GM12878 (cell line): ENCODE data around the gene KLHL22. TPM values are rescaled to one million over a fixed set of nuclear protein-coding genes. Genes with fewer than 3 reads are reported as not detected.

Experiments used
- BCLAF1 ChIP-seq: fragments of 450-650 bp; IDR thresholded peaks from 2 replicates; pipeline ENCODE4 v1.6.1; 2017; ENCODE audit warnings: antibody characterized with exemption, mild to moderate bottlenecking, moderate library complexity
- CHD1 ChIP-seq: IDR thresholded peaks from 2 replicates; pipeline ENCODE4 v1.6.1; 2012; ENCODE audit warnings: low read depth, low read length, improper control_type of control experiment
- CREM ChIP-seq: IDR thresholded peaks from 2 replicates; pipeline ENCODE4 v1.6.1; 2014; ENCODE audit warnings: antibody characterized with exemption, low read depth
- DPF2 ChIP-seq: fragments of 450-650 bp; IDR thresholded peaks from 2 replicates; pipeline ENCODE4 v1.6.1; 2017; ENCODE audit warnings: mild to moderate bottlenecking
- EGR1 ChIP-seq, 2 experiments: IDR thresholded peaks; 1 replicate in 1 of 2; 2 replicates in 1 of 2; pipeline ENCODE4 v1.6.1; 2011 to 2012; ENCODE audit warnings: low read depth in 2 of 2, low read length in 2 of 2, borderline replicate concordance in 1 of 2, mild to moderate bottlenecking in 1 of 2, moderate library complexity in 1 of 2
- EP300 ChIP-seq, 2 experiments: fragments of 150-350 bp in 1 of 2; IDR thresholded peaks; 2 replicates each; pipeline ENCODE4 v1.6.1; 2011 to 2012; ENCODE audit warnings: low read depth in 2 of 2, low read length in 2 of 2, borderline replicate concordance in 1 of 2, improper control_type of control experiment in 1 of 2, inconsistent platforms in 1 of 2; ENCODE audit not compliant: control insufficient read depth in 1 of 2
- ETV6 ChIP-seq, 2 experiments: fragments of 450-650 bp in 1 of 2; IDR thresholded peaks in 1 of 2; conservative IDR thresholded peaks in 1 of 2; 2 replicates each; pipeline ENCODE4 v1.6.1; 2014; ENCODE audit warnings: antibody characterized with exemption in 1 of 2, borderline replicate concordance in 1 of 2, low read depth in 1 of 2, mild to moderate bottlenecking in 1 of 2, moderate library complexity in 1 of 2
- JUNB ChIP-seq: IDR thresholded peaks from 2 replicates; pipeline ENCODE4 v1.6.1; 2016; ENCODE audit warnings: antibody characterized with exemption, mild to moderate bottlenecking
- MYB ChIP-seq: fragments of 150-350 bp; IDR thresholded peaks from 2 replicates; pipeline ENCODE4 v1.6.1; 2014; ENCODE audit warnings: mild to moderate bottlenecking, low read depth, low read length, borderline replicate concordance
- MYC ChIP-seq: IDR thresholded peaks from 2 replicates; pipeline ENCODE4 v1.6.1; 2011; ENCODE audit warnings: mild to moderate bottlenecking, low read length, moderate library complexity, inconsistent platforms; ENCODE audit not compliant: insufficient read depth, insufficient replicate concordance, insufficient read length, severe bottlenecking
- NFYA ChIP-seq: IDR thresholded peaks from 2 replicates; pipeline ENCODE4 v1.6.1; 2011; ENCODE audit warnings: low read depth, mild to moderate bottlenecking, low read length, improper control_type of control experiment, borderline replicate concordance
- NR2F1 ChIP-seq: fragments of 450-650 bp; conservative IDR thresholded peaks from 2 replicates; pipeline ENCODE4 v1.6.1; 2017; ENCODE audit warnings: mild to moderate bottlenecking
- SKIL ChIP-seq: fragments of 450-650 bp; IDR thresholded peaks from 2 replicates; pipeline ENCODE4 v1.6.1; 2017; ENCODE audit warnings: mild to moderate bottlenecking, low read depth, inconsistent platforms; ENCODE audit not compliant: poor library complexity, severe bottlenecking
- SMARCA5 ChIP-seq: fragments of 450-650 bp; IDR thresholded peaks from 2 replicates; pipeline ENCODE4 v1.6.1; 2017; ENCODE audit warnings: mild to moderate bottlenecking
- SMC3 ChIP-seq: IDR thresholded peaks from 2 replicates; pipeline ENCODE4 v1.6.1; 2011; ENCODE audit warnings: low read length, improper control_type of control experiment, borderline replicate concordance
- SREBF2 ChIP-seq: IDR thresholded peaks from 2 replicates; pipeline ENCODE4 v1.6.1; 2012; ENCODE audit warnings: mild to moderate bottlenecking, low read length
- TARDBP ChIP-seq: IDR thresholded peaks from 2 replicates; pipeline ENCODE4 v1.6.1; 2016; ENCODE audit warnings: borderline replicate concordance
- USF1 ChIP-seq: IDR thresholded peaks from 2 replicates; pipeline ENCODE4 v1.6.1; 2011; ENCODE audit warnings: borderline replicate concordance, low read depth, mild to moderate bottlenecking, moderate library complexity, mixed read lengths, low read length; ENCODE audit not compliant: insufficient read depth; ENCODE audit errors: extremely low read length
- WRNIP1 ChIP-seq: IDR thresholded peaks from 2 replicates; pipeline ENCODE4 v1.6.1; 2011; ENCODE audit warnings: low read depth, low read length, improper control_type of control experiment, borderline replicate concordance
- ZNF207 ChIP-seq: fragments of 450-650 bp; IDR thresholded peaks from 2 replicates; pipeline ENCODE4 v1.6.1; 2014; ENCODE audit warnings: antibody characterized with exemption, mild to moderate bottlenecking, borderline replicate concordance
- polyA plus RNA-seq, 11 experiments: library from polyadenylated mRNA; depleted of rRNA in 4 of 11; unstranded in 6 of 11; stranded (reverse) in 5 of 11; fragments of >200 nt; fragmentation: Nextera tagmentation in 4 of 11; fragmentation: Illumina TruSeq in 1 of 11; extraction: Ambion mirVana in 4 of 11; extraction: Trizol in 1 of 11; gene quantifications; 1 replicate in 1 of 11; 2 replicates in 10 of 11; pipeline versions ENCODE4 v1.2.1 to v1.2.3, GENCODE V29; 2011 to 2016; ENCODE audit warnings: inconsistent platforms in 2 of 11, missing spikeins in 2 of 11, low read depth in 1 of 11
- total RNA-seq, 4 experiments: library from RNA; depleted of rRNA in 3 of 4; stranded (reverse); fragments of >200 nt in 3 of 4; fragmentation: Illumina TruSeq in 1 of 4; extraction: Trizol in 1 of 4; gene quantifications; 2 replicates each; pipeline versions ENCODE4 v1.2.1 to v1.2.3, GENCODE V29; 2013 to 2021
- TF ChIP-seq, protein P1 (sequence below): fragments of 450-650 bp; conservative IDR thresholded peaks from 2 replicates; pipeline ENCODE4 v1.6.1; 2017; ENCODE audit warnings: mild to moderate bottlenecking, moderate library complexity

KLHL22 gene
- total and polyA plus RNA-seq, 10 of the 15 experiments (the other 5 are each of a cell fraction or from before 2014, with no cell fraction given) = 0.06 to 22.1 (median 14.2) TPM

- TF ChIP-seq ZNF207 (no peak; the same call in 1 of the 2 replicates), NFYA (no peak), CHD1 (no peak), USF1 (no peak), SKIL (no peak), MYB (no peak), WRNIP1 (no peak), ETV6 (conservative IDR thresholded peaks at IDR 0.05 in 1 of 2, IDR thresholded peaks at IDR 0.05 in 1 of 2; ENCODE audit: borderline replicate concordance in 1 of 2, low read depth in 1 of 2) (no peak), EP300 (IDR thresholded peaks at IDR 0.05; ENCODE audit: borderline replicate concordance in 1 of 2, control insufficient read depth in 1 of 2, low read depth in 2 of 2, low read length in 2 of 2) (no peak), JUNB (no peak), SMARCA5 (peak; percentile 18; the same call in 1 of the 2 replicates), EGR1 (IDR thresholded peaks at IDR 0.05; ENCODE audit: borderline replicate concordance in 1 of 2, low read depth in 2 of 2, low read length in 2 of 2) (peak; percentile 20 to 56; a peak in 2 of 3 replicates), BCLAF1 (no peak), SREBF2 (no peak), NR2F1 (0 out of 2 replicates have a peak, but pooled peaks have one; percentile 8), MYC (no peak), SMC3 (no peak), DPF2 (no peak), CREM (peak; percentile 84), TARDBP (no peak)
- TF ChIP-seq, protein P1, sequence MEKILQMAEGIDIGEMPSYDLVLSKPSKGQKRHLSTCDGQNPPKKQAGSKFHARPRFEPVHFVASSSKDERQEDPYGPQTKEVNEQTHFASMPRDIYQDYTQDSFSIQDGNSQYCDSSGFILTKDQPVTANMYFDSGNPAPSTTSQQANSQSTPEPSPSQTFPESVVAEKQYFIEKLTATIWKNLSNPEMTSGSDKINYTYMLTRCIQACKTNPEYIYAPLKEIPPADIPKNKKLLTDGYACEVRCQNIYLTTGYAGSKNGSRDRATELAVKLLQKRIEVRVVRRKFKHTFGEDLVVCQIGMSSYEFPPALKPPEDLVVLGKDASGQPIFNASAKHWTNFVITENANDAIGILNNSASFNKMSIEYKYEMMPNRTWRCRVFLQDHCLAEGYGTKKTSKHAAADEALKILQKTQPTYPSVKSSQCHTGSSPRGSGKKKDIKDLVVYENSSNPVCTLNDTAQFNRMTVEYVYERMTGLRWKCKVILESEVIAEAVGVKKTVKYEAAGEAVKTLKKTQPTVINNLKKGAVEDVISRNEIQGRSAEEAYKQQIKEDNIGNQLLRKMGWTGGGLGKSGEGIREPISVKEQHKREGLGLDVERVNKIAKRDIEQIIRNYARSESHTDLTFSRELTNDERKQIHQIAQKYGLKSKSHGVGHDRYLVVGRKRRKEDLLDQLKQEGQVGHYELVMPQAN = peak; percentile 42; the same call in 1 of the 2 replicates
These were observed 101.7 kb downstream of the KLHL22 start, which contains the start of gene ZNF74 (continued) for GRCh38 chr22:20393705-20394476.
